SKM-1 treated with dmso at 0.1 percent for 144 hours (cell line): Measurements from ENCODE around the gene BICC1.
A peak's percentile ranks its signal among the peaks of the same experiment; 100 is the strongest.

ENCODE experiments used
- DNase-seq: peaks from one replicate; lab custom pipeline; 2025; ENCODE audit not compliant: unreplicated experiment; lab: John Stamatoyannopoulos, UW

The BICC1 gene

GRCh38 chr10:58642283-58642682 is 129.6 kb downstream of the BICC1 start:
- DNase-seq, result no peak

DNA sequence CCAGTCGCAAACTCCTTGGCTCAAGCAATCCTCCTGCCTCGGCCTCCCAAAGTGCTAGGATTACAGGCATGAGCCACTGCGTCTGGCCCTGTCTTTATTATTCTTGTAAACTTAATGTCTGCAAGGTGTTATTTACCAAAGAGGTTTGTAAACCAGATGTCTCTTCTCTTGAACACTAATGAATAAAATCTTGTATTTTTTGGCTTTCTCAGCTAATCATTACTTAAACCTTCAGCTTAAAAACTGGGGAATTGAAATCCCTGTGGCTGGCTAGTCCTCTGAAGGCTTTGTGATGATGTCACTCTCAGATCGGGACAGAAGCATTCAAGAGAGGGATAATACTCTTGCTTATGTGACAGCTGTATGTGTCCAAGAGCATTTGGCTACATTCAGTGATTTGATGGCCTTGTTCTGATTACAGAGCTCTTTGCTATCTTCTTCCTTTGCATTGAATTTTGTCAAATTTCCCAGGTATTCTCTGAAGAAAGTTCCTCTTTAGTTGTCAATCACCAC is 130.3 kb downstream of the BICC1 start:
- no peak for DNase-seq

- no peak for DNase-seq
These were observed 131.6 kb downstream of the BICC1 start for GRCh38 chr10:58644311-58644710.

GRCh38 chr10:58645416-58646146 is 132.9 kb downstream of the BICC1 start:
- DNase-seq, result no peak

- DNase-seq, result no peak
These were observed 134.9 kb downstream of the BICC1 start for GRCh38 chr10:58647376-58648112.

GRCh38 chr10:58648131-58648530 is 135.5 kb downstream of the BICC1 start:
- no peak for DNase-seq

GRCh38 chr10:58651040-58651439 is 138.4 kb downstream of the BICC1 start:
- no peak for DNase-seq

- no peak for DNase-seq
These were observed 139.1 kb downstream of the BICC1 start for GRCh38 chr10:58651742-58652141.

GRCh38 chr10:58653139-58653538 is 140.5 kb downstream of the BICC1 start:
- no peak for DNase-seq

GRCh38 chr10:58660575-58661255 is 148.0 kb downstream of the BICC1 start:
- no peak for DNase-seq

DNA sequence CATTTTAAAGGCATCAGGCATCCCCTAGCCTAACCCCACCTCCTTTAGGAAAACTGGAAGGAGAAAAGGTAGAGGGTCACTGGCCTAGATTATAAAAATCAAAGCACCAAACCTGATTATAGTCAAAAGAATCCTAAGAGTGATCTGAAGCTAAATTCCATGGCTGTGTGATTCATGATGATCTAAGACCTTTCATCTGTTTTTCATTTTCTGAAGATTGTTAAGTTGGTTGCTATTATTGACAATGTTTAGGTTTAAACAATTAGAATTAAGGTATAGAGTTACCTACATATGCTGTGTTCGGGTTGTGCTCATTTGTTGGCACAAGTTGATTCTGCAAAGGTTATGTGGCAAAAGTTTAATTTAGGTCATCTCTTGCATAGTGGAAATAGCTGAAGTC is 148.7 kb downstream of the BICC1 start:
- DNase-seq, result no peak

DNA sequence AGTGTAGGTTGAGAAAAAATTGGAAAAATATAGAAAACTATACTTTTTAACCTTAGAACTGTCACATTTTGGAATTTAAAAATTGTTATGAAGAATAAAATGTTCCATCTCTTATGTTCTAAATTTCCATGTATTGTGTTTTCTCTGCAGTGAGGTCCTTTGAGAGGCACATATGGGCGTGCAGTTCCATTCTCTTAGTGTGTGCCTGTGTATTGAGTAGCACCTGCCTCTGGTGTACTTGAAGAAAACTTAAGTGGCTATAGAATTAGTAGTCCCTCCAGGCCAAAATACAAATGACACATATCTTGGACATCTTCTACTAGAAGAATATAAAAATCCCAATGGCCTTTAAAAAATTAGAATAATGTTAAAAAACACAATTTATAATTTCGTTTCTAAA is 149.2 kb downstream of the BICC1 start:
- no peak for DNase-seq

GRCh38 chr10:58662314-58662713 is 149.6 kb downstream of the BICC1 start:
- peak; percentile 5 for DNase-seq

- DNase-seq, result no peak
These were observed 152.7 kb downstream of the BICC1 start for GRCh38 chr10:58665361-58665760.

DNA sequence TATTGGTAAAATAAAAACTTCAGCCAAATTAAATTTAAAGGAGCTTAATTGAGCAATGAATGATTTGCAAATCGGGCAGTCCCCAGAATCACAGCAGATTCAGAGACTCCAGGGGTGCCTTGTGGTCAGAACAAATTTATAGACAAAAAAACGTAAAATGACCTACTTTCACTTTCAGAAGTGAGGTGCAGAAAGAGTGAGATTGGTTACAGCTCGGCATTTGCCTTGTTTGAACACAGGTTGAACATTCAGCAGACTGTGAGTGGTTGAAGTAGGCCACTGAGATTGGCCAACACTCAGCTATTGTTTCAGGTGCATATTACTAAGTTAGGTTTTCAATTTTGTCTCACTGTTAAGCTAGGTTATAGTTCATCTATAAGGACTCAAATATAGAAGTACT is 153.4 kb downstream of the BICC1 start:
- no peak for DNase-seq

DNA sequence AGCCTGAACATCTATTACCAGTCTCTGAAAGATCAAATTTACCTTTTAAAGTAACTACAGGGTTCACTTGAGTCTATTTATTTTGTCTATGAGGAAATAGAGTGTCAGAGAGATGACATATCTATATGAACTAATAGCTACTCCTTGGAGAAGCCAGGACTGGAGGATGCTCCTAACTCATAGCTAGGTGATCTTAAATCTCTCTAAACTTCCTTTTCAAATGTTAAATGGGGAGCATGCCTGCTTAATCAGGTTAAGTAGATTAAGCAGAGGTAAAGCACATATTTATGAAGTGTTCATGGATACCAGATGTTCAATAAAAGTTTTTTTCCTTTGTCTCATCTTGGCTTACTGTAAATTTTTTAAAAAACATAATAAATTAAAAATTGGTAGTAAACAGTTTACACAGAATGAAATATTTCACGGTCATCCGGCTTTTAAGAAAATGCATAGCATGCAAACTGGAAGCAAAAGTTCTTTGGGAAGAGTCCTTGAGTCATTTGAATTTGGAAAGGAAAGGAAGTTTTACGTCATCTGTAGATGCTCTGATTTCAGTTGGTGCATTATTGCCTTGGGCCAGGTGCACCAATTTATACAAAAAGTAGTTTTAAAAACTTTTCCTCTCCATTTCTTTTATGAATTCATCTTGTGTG is 155.1 kb downstream of the BICC1 start:
- no peak for DNase-seq

DNA sequence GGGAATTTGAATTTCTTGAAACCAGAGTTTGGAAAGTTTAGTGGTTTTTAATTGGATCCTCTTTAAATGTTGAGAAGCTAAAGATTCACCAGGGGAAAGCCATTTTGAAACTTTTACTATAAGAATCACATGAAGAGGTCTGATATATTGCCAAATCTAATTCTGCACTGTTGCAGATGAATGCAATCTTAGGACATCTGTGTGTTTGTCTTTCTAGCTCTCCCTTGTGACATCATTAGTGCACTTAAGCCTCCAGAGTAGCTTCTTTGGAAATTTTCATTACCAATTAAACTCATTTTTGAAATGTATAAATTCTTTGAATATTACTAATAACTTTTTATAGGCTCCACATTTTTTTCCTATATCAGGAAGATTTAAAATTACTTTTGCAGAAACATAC is 160.2 kb downstream of the BICC1 start:
- no peak for DNase-seq

DNA sequence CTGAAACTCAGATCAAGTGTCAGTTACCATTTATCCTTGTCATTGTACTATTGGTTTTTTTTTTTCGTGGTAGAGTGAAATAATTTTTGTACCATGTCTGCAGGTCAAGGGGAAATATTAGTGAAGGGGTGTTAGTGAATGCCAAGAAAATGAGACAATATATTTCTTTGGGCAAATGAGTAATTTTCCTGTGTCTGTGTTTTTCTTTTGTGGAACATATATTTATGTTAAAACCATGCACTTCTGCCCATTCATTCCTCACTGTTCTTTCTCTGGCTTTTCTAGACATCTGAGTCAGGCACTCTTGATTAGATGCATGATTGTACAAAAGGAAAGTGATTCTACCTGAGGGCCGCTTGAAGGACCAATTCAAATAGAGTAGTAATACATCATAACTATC is 161.6 kb downstream of the BICC1 start:
- DNase-seq, result no peak

DNA sequence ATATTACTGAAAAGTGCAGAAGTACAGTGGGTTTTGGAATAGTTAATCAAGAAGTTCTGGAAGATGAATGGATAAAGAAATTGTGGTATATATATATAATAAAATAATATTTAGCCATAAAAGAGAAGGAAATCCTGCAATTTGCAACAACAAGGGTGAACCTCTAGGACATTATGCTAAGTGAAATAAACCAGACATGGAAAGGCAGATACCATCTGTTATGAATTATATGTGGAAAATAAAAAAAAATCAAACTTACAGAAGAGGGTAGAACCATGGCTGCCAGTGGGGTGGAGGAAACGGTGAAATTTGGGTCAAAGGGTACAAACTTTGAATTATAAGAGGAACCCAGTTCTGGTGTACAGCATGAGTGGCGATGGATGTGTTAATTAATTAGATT is 162.6 kb downstream of the BICC1 start:
- DNase-seq, result no peak

DNA sequence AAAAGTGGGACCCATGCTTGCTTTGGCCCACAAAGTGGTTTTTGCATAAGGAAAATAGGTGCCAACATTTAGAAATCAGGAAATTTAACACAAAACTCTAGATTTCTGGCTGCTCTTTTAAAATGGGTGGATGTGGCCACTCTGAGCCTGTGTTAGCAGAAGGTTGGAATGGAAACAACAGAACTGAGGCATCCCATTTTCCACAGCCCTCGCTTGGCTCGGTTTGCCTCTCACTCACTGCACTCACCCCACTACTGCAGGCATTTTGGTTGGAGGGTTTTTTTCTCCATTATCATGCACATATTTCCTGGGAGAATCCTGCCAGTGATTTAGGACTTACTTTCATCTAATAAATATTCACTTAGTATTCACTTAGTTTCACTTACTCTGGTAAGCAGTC is 178.9 kb downstream of the BICC1 start:
- no peak for DNase-seq

DNA sequence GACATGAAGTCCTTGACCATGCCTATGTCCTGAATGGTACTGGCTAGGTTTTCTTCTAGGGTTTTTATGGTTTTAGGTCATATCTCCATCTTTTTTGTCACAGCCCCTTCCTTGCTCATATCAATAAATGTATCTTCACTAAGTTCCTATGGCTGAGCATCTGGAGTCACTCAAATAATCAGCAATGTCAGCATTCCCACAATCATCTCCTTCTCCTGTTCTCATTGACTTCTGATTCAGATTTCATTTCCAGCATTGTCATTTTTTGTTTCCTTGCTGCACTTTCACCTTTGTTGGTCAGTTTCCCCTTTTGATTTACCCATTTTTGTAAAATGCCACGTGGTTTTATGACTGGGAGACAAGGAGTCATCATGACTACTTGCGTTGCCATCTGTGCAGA is 181.2 kb downstream of the BICC1 start:
- DNase-seq, result no peak
